ENCODE results near the gene RAD23A.

Gene RAD23A

DNA sequence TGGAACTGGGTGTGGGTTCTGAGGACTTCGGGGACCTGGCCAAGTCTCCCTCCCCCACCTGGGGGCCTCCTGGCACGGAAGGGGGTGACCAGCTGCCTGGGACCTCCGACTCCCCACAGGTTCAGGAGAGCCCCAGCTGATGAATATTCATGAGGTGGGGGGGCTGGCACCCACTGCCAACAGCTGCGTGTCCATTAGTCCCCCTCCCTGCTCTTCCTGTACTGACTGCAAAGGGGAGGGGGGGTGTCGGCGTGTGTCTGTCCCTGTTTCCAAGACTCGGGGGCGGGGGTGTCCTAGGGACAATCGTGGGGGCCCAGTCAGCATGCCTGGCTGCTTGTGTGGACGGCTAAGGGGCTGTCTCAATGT, 39.0 kb downstream of the RAD23A start:
- Histone ChIP-seq H3K9me3 (ENCODE audit: control insufficient read depth, insufficient read depth, low read depth, low read length) (no peaks in the 10 kb centered on the region), H3K27ac (ENCODE audit: extremely low read depth, low read depth, low read length) (no peak overlapping the region), H3K36me3 (ENCODE audit: control insufficient read depth in 2 of 2, insufficient read depth in 1 of 2, low read length in 2 of 2) (no peaks in the 10 kb centered on the region), H3K4me3 (ENCODE audit: low read depth, low read length) (no peak overlapping the region), H3K4me1 (ENCODE audit: control insufficient read depth, insufficient read depth, low read length) (no peaks in the 10 kb centered on the region)
- CTCF ChIA-PET = interaction anchor here (0.6 to 13.3 kb wide), 9 partner anchors 19 to 604 kb away, joined by 3 to 274 read pairs (median 7); no protein-coding TSS in a partner anchor
- POLR2A ChIA-PET = interaction anchor here (0.5 to 1.2 kb wide), 2 partner anchors 95 to 171 kb away, joined by 3 read pairs; no protein-coding TSS in a partner anchor
- TF ChIP-seq REST (tag by site-specific recombination; IDR thresholded peaks at IDR 0.05) (no peak), ZNF341 (tag by site-specific recombination; IDR thresholded peaks at IDR 0.05; ENCODE audit: low read depth) (peak; percentile 75)
- TF ChIP-seq, protein P1, sequence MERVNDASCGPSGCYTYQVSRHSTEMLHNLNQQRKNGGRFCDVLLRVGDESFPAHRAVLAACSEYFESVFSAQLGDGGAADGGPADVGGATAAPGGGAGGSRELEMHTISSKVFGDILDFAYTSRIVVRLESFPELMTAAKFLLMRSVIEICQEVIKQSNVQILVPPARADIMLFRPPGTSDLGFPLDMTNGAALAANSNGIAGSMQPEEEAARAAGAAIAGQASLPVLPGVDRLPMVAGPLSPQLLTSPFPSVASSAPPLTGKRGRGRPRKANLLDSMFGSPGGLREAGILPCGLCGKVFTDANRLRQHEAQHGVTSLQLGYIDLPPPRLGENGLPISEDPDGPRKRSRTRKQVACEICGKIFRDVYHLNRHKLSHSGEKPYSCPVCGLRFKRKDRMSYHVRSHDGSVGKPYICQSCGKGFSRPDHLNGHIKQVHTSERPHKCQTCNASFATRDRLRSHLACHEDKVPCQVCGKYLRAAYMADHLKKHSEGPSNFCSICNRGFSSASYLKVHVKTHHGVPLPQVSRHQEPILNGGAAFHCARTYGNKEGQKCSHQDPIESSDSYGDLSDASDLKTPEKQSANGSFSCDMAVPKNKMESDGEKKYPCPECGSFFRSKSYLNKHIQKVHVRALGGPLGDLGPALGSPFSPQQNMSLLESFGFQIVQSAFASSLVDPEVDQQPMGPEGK (tag by site-specific recombination; IDR thresholded peaks at IDR 0.05) = 0 out of 2 replicates have a peak, but pooled peaks have one; percentile 41

- H3K4me3 ChIP-seq (ENCODE audit: low read depth, low read length) = no peak overlapping the region
- ChIA-PET POLR2A (interaction anchor here (0.5 to 1.2 kb wide), 2 partner anchors 95 to 171 kb away, joined by 3 read pairs; no protein-coding TSS in a partner anchor), CTCF (interaction anchor here (0.6 to 13.3 kb wide), 13 partner anchors 8 to 603 kb away, joined by 3 to 274 read pairs (median 5); no protein-coding TSS in a partner anchor)
Observed at GRCh38 chr19:12985049-12985776, 39.6 kb downstream of the RAD23A start.

More at GRCh38 chr19:12985049-12985776, 39.6 kb downstream of the RAD23A start:
- no peak overlapping the region for H3K27ac ChIP-seq (ENCODE audit: extremely low read depth, low read depth, low read length)
- H3K9me3 ChIP-seq (ENCODE audit: control insufficient read depth, insufficient read depth, low read depth, low read length) = no peaks in the 10 kb centered on the region
- TF ChIP-seq ZNF248 (tag by site-specific recombination; IDR thresholded peaks at IDR 0.05) = no peak
- TF ChIP-seq ZNF843 (tag by site-specific recombination; IDR thresholded peaks at IDR 0.05) = no peak
- TF ChIP-seq ZNF16 (tag by site-specific recombination; IDR thresholded peaks at IDR 0.05; ENCODE audit: low read depth) = no peak
- TF ChIP-seq, protein P2, sequence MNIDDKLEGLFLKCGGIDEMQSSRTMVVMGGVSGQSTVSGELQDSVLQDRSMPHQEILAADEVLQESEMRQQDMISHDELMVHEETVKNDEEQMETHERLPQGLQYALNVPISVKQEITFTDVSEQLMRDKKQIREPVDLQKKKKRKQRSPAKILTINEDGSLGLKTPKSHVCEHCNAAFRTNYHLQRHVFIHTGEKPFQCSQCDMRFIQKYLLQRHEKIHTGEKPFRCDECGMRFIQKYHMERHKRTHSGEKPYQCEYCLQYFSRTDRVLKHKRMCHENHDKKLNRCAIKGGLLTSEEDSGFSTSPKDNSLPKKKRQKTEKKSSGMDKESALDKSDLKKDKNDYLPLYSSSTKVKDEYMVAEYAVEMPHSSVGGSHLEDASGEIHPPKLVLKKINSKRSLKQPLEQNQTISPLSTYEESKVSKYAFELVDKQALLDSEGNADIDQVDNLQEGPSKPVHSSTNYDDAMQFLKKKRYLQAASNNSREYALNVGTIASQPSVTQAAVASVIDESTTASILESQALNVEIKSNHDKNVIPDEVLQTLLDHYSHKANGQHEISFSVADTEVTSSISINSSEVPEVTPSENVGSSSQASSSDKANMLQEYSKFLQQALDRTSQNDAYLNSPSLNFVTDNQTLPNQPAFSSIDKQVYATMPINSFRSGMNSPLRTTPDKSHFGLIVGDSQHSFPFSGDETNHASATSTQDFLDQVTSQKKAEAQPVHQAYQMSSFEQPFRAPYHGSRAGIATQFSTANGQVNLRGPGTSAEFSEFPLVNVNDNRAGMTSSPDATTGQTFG (tag by site-specific recombination; IDR thresholded peaks at IDR 0.05; ENCODE audit: borderline replicate concordance) = no peak
- TF ChIP-seq KLF17 (tag by site-specific recombination; IDR thresholded peaks at IDR 0.05) = 0 out of 2 replicates have a peak, but pooled peaks have one; percentile 9
- TF ChIP-seq ZNF416 (tag by site-specific recombination; IDR thresholded peaks at IDR 0.05) = no peak
- TF ChIP-seq ZNF184 (tag by site-specific recombination; IDR thresholded peaks at IDR 0.05) = no peak
- no peak for TF ChIP-seq ZBTB48 (tag by site-specific recombination; IDR thresholded peaks at IDR 0.05)
- no peak for TF ChIP-seq ZNF138 (tag by site-specific recombination; IDR thresholded peaks at IDR 0.05; ENCODE audit: borderline replicate concordance)
- TF ChIP-seq EGR2 (tag by site-specific recombination; IDR thresholded peaks at IDR 0.05; ENCODE audit: low read depth) = peak; percentile 49; the same call in 1 of the 2 replicates
- no peak for TF ChIP-seq ZNF76 (tag by site-specific recombination; IDR thresholded peaks at IDR 0.05; ENCODE audit: borderline replicate concordance, low read depth)
- no peak for TF ChIP-seq BCL11A (tag by site-specific recombination; IDR thresholded peaks at IDR 0.05; ENCODE audit: low read depth)
- TF ChIP-seq ZFHX2 (tag by site-specific recombination; conservative IDR thresholded peaks at IDR 0.05) = peak; percentile 67
- 0 out of 2 replicates have a peak, but pooled peaks have one; percentile 15 for TF ChIP-seq ZNF366 (tag by site-specific recombination; conservative IDR thresholded peaks at IDR 0.05)
- H3K36me3 ChIP-seq (ENCODE audit: control insufficient read depth in 2 of 2, insufficient read depth in 1 of 2, low read length in 2 of 2) = no peaks in the 10 kb centered on the region
- H3K4me1 ChIP-seq (ENCODE audit: control insufficient read depth, insufficient read depth, low read length) = no peaks in the 10 kb centered on the region

Measured in HEK293 (cell line).